GM21576 (cell line): ENCODE results near the gene OSGEP.
A peak's percentile ranks its signal among the peaks of the same experiment; 100 is the strongest.
"Not testable (repeated sequence)": the region's sequence is repeated elsewhere in the genome, so short reads cannot be mapped to it uniquely, and the experiment has no call there.

Experiments used
- ATAC-seq: cut with Tn5 transposase; IDR thresholded peaks from one replicate; pipeline ENCODE4 v1.9.1; 2021; ENCODE audit warnings: mild to moderate bottlenecking, moderate library complexity; ENCODE audit not compliant: unreplicated experiment

The OSGEP gene

GRCh38 chr14:20469890-20470602, 15.4 kb upstream of the OSGEP start:
- peak; percentile 28 for ATAC-seq

- peak; percentile 93 for ATAC-seq
These were observed 14.8 kb upstream of the OSGEP start, which contains the start of gene PNP for GRCh38 chr14:20469242-20469889. Gene PNP (plus strand): TSS chr14:20469406. CDS start chr14:20469525, 119 bp downstream.

- ATAC-seq, result no peak
These were observed 14.2 kb upstream of the OSGEP start for GRCh38 chr14:20468764-20469241.

- ATAC-seq, result peak; percentile 88
These were observed 6.9 kb upstream of the OSGEP start, which contains the start of gene PIP4P1 for GRCh38 chr14:20461225-20462141. Gene PIP4P1 (minus strand): TSS chr14:20461434. CDS start chr14:20461325, 109 bp downstream.

- ATAC-seq, result peak; percentile 7
These were observed 6.0 kb upstream of the OSGEP start for GRCh38 chr14:20460458-20461224.

GRCh38 chr14:20458031-20458789, 3.6 kb upstream of the OSGEP start:
- ATAC-seq, result no peak

- ATAC-seq, result no peak
These were observed 2.4 kb upstream of the OSGEP start for GRCh38 chr14:20456971-20457370.

GRCh38 chr14:20455355-20456300, 1.0 kb upstream of the OSGEP start:
- ATAC-seq, result peak; percentile 40

GRCh38 chr14:20452831-20453230, 1.8 kb downstream of the OSGEP start:
- not testable (repeated sequence) for ATAC-seq

GRCh38 chr14:20446889-20447288, 7.7 kb downstream of the OSGEP start:
- no peak for ATAC-seq

GRCh38 chr14:20443650-20444049, 11.0 kb downstream of the OSGEP start:
- not testable (repeated sequence) for ATAC-seq

GRCh38 chr14:20441461-20441860, 13.2 kb downstream of the OSGEP start:
- ATAC-seq, result no peak

- ATAC-seq, result peak; percentile 77
These were observed 13.7 kb downstream of the OSGEP start for GRCh38 chr14:20440882-20441281.

GRCh38 chr14:20440465-20440864, 14.1 kb downstream of the OSGEP start:
- no peak for ATAC-seq

GRCh38 chr14:20438664-20439063, 15.9 kb downstream of the OSGEP start:
- ATAC-seq, result no peak

- ATAC-seq, result no peak
These were observed 18.3 kb downstream of the OSGEP start for GRCh38 chr14:20436363-20436755.

- ATAC-seq, result no peak
These were observed 18.8 kb downstream of the OSGEP start, which contains the start of gene KLHL33 for GRCh38 chr14:20435582-20436362. Gene KLHL33 (minus strand): TSS chr14:20436166. CDS start chr14:20435811, 355 bp downstream.
